Breast epithelium (tissue), 3 donors: Measurements from ENCODE around the gene CYSLTR1.

ENCODE experiments used
- CTCF ChIP-seq, 3 donors: fragments of 450-650 bp; IDR thresholded peaks; one replicate each; pipeline ENCODE4 v1.5.1; 2016 to 2017; ENCODE audit warnings: antibody characterized with exemption in 3 of 3, mild to moderate bottlenecking in 3 of 3, moderate library complexity in 3 of 3
- POLR2AphosphoS5 ChIP-seq, 3 donors: sonication (generic); formaldehyde crosslinking; IDR thresholded peaks; one replicate each; pipeline ENCODE4 v1.6.1; 2017; ENCODE audit warnings: antibody characterized with exemption in 3 of 3

GRCh38 chrX:78303086-78303485 is 24.3 kb downstream of the CYSLTR1 start:
- TF ChIP-seq CTCF (IDR thresholded peaks at IDR 0.05) = no peak
- no peak for TF ChIP-seq POLR2AphosphoS5 (IDR thresholded peaks at IDR 0.05)
